ENCODE data around the gene HOXB13. TPM values are rescaled to one million over a fixed set of nuclear protein-coding genes. Genes with fewer than 3 reads are reported as not detected.

Gene HOXB13
- polyA plus RNA-seq, 2 of the 4 experiments (the other 2 are of a cell fraction): 3.2 to 3.5 TPM

GRCh38 chr17:48756830-48757251 is 28.3 kb upstream of the HOXB13 start:
- no peak overlapping the region for H3K4me3 ChIP-seq
- TF ChIP-seq RAD21 (conservative IDR thresholded peaks at IDR 0.05 in 1 of 2, IDR thresholded peaks at IDR 0.05 in 1 of 2): no peak
- TF ChIP-seq, protein P1, sequence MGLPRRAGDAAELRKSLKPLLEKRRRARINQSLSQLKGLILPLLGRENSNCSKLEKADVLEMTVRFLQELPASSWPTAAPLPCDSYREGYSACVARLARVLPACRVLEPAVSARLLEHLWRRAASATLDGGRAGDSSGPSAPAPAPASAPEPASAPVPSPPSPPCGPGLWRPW (IDR thresholded peaks at IDR 0.05): no peak
- TF ChIP-seq HEYL (CRISPR knock-in tag; IDR thresholded peaks at IDR 0.05): no peak
- no peak for TF ChIP-seq USF2 (IDR thresholded peaks at IDR 0.05)
- no peak for TF ChIP-seq BHLHE40 (IDR thresholded peaks at IDR 0.05; ENCODE audit: low read depth, low read length)
- no peak for TF ChIP-seq MAX (IDR thresholded peaks at IDR 0.05)
- peaks cover 40% of the 10 kb centered on the region for H3K4me1 ChIP-seq
- ChIA-PET POLR2A (no interaction called here), CTCF (interaction anchor here (0.6 to 18.5 kb wide), 7 partner anchors 33 to 494 kb away, joined by 3 to 171 read pairs (median 3); partner anchors contain the start of genes PRAC1 and PRAC2)
- DNase-seq (ENCODE audit: low read depth in 1 of 2, low spot score in 1 of 2): no peak
- H3K9me3 ChIP-seq: no peaks in the 10 kb centered on the region
- H3K27ac ChIP-seq: no peak overlapping the region
- no peak overlapping the region for H3K4me2 ChIP-seq
- 65% methylated on average over 3 of the region's 3 CpGs for WGBS (ENCODE audit: missing lambda C conversion rate)
- FAIRE-seq: no peak
- no peak for ATAC-seq

GRCh38 chr17:48755356-48755755 is 26.8 kb upstream of the HOXB13 start:
- H3K4me3 ChIP-seq: no peak overlapping the region
- POLR2A ChIA-PET: no interaction called here
- H3K4me2 ChIP-seq: no peak overlapping the region
- H3K4me1 ChIP-seq: peaks cover 49% of the 10 kb centered on the region
- no peak overlapping the region for H3K27ac ChIP-seq
- WGBS (ENCODE audit: missing lambda C conversion rate): 81% methylated on average over 8 of the region's 8 CpGs
- DNase-seq (ENCODE audit: low read depth in 1 of 2, low spot score in 1 of 2): no peak
- CTCF ChIA-PET: interaction anchor here (1.0 to 18.5 kb wide), 5 partner anchors 13 to 36 kb away, joined by 3 to 171 read pairs (median 3); partner anchors contain the start of genes PRAC1 and PRAC2
- no peak for ATAC-seq
- TF ChIP-seq RAD21 (conservative IDR thresholded peaks at IDR 0.05 in 1 of 2, IDR thresholded peaks at IDR 0.05 in 1 of 2): no peak
- no peak for TF ChIP-seq ESRRA (IDR thresholded peaks at IDR 0.05; ENCODE audit: borderline replicate concordance, low read length)
- no peak for TF ChIP-seq NPAS2 (CRISPR knock-in tag; IDR thresholded peaks at IDR 0.05; ENCODE audit: borderline replicate concordance)
- no peak for TF ChIP-seq GATA3 (IDR thresholded peaks at IDR 0.05; ENCODE audit: borderline replicate concordance)
- TF ChIP-seq FOXS1 (CRISPR knock-in tag; IDR thresholded peaks at IDR 0.05): no peak
- TF ChIP-seq PHF8 (IDR thresholded peaks at IDR 0.05; ENCODE audit: borderline replicate concordance, low read depth): no peak
- no peak for TF ChIP-seq HOXA7 (CRISPR knock-in tag; IDR thresholded peaks at IDR 0.05)
- TF ChIP-seq TP53 (CRISPR knock-in tag; IDR thresholded peaks at IDR 0.05): no peak
- no peak for TF ChIP-seq JUN (IDR thresholded peaks at IDR 0.05)
- TF ChIP-seq CHD2 (IDR thresholded peaks at IDR 0.05; ENCODE audit: low read length, partially characterized antibody): no peak
- TF ChIP-seq CEBPB (IDR thresholded peaks at IDR 0.05): no peak
- TF ChIP-seq, protein P1 (IDR thresholded peaks at IDR 0.05): no peak
- TF ChIP-seq EHMT2 (IDR thresholded peaks at IDR 0.05; ENCODE audit: low read depth): no peak
- no peak for TF ChIP-seq NFE2L2 (conservative IDR thresholded peaks at IDR 0.05; ENCODE audit: low read length)
- no peak for TF ChIP-seq RFX5 (IDR thresholded peaks at IDR 0.05)
- no peaks in the 10 kb centered on the region for H3K9me3 ChIP-seq
- FAIRE-seq: no peak

- 95% methylated on average over 52 of the region's 52 CpGs for WGBS (ENCODE audit: missing lambda C conversion rate)
- ATAC-seq (no peak), FAIRE-seq (no peak), DNase-seq (ENCODE audit: low read depth in 1 of 2, low spot score in 1 of 2) (no peak)
- no peak overlapping the region for H3K4me2 ChIP-seq
- ChIA-PET POLR2A (no interaction called here), CTCF (interaction anchor here (1.0 to 18.5 kb wide), 6 partner anchors 10 to 130 kb away, joined by 3 to 171 read pairs (median 4); partner anchors contain the start of genes PRAC1 and PRAC2)
- no peaks in the 10 kb centered on the region for H3K9me3 ChIP-seq
- H3K27ac ChIP-seq: no peak overlapping the region; a peak in 1 of 6 replicates
- no peak overlapping the region for H3K4me3 ChIP-seq
- H3K4me1 ChIP-seq: peaks cover 49% of the 10 kb centered on the region
- TF ChIP-seq MAX (IDR thresholded peaks at IDR 0.05) (no peak), EHF (CRISPR knock-in tag; IDR thresholded peaks at IDR 0.05) (no peak), EHMT2 (IDR thresholded peaks at IDR 0.05; ENCODE audit: low read depth) (no peak), RCOR1 (IDR thresholded peaks at IDR 0.05; ENCODE audit: low read depth, low read length) (no peak), ELK1 (IDR thresholded peaks at IDR 0.05; ENCODE audit: low read depth, low read length) (no peak), CHD4 (IDR thresholded peaks at IDR 0.05; ENCODE audit: borderline replicate concordance) (no peak), RNF2 (IDR thresholded peaks at IDR 0.05; ENCODE audit: borderline replicate concordance, low read depth) (no peak)
- TF ChIP-seq, protein P2, sequence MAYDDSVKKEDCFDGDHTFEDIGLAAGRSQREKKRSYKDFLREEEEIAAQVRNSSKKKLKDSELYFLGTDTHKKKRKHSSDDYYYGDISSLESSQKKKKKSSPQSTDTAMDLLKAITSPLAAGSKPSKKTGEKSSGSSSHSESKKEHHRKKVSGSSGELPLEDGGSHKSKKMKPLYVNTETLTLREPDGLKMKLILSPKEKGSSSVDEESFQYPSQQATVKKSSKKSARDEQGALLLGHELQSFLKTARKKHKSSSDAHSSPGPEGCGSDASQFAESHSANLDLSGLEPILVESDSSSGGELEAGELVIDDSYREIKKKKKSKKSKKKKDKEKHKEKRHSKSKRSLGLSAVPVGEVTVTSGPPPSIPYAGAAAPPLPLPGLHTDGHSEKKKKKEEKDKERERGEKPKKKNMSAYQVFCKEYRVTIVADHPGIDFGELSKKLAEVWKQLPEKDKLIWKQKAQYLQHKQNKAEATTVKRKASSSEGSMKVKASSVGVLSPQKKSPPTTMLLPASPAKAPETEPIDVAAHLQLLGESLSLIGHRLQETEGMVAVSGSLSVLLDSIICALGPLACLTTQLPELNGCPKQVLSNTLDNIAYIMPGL (CRISPR knock-in tag; IDR thresholded peaks at IDR 0.05; ENCODE audit: borderline replicate concordance): no peak
- TF ChIP-seq, protein P3, sequence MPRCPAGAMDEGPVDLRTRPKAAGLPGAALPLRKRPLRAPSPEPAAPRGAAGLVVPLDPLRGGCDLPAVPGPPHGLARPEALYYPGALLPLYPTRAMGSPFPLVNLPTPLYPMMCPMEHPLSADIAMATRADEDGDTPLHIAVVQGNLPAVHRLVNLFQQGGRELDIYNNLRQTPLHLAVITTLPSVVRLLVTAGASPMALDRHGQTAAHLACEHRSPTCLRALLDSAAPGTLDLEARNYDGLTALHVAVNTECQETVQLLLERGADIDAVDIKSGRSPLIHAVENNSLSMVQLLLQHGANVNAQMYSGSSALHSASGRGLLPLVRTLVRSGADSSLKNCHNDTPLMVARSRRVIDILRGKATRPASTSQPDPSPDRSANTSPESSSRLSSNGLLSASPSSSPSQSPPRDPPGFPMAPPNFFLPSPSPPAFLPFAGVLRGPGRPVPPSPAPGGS (IDR thresholded peaks at IDR 0.05): no peak
These were observed 26.1 kb upstream of the HOXB13 start for GRCh38 chr17:48754500-48755261.

All from A549 (cell line).